DOHH2 (cell line): Measurements from ENCODE around the gene MED13L.

ENCODE experiments used
- CTCF ChIP-seq: fragments of 200-600 bp; sonication (generic); IDR thresholded peaks from one replicate; pipeline ENCODE4 v1.5.1; 2014; ENCODE audit warnings: antibody characterized with exemption, mild to moderate bottlenecking, low read depth, low read length; ENCODE audit not compliant: poor library complexity, severe bottlenecking
- EZH2phosphoT487 ChIP-seq: fragments of 200-600 bp; sonication (generic); IDR thresholded peaks from 2 replicates; pipeline ENCODE4 v1.6.1; 2017; ENCODE audit warnings: borderline replicate concordance, mild to moderate bottlenecking, antibody characterized with exemption, low read length, moderate library complexity, mixed read lengths

- TF ChIP-seq CTCF (no peak), EZH2phosphoT487 (no peak)
Measured at GRCh38 chr12:115946092-115946491, 331.4 kb downstream of the MED13L start.
